ENCODE measurements around the gene NSUN6. TPM values are rescaled to one million over a fixed set of nuclear protein-coding genes. Genes with fewer than 3 reads are reported as not detected.

NSUN6 gene, protein sequence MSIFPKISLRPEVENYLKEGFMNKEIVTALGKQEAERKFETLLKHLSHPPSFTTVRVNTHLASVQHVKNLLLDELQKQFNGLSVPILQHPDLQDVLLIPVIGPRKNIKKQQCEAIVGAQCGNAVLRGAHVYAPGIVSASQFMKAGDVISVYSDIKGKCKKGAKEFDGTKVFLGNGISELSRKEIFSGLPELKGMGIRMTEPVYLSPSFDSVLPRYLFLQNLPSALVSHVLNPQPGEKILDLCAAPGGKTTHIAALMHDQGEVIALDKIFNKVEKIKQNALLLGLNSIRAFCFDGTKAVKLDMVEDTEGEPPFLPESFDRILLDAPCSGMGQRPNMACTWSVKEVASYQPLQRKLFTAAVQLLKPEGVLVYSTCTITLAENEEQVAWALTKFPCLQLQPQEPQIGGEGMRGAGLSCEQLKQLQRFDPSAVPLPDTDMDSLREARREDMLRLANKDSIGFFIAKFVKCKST
- polyA plus RNA-seq (ENCODE audit: insufficient read length) = 19.0 TPM

DNA sequence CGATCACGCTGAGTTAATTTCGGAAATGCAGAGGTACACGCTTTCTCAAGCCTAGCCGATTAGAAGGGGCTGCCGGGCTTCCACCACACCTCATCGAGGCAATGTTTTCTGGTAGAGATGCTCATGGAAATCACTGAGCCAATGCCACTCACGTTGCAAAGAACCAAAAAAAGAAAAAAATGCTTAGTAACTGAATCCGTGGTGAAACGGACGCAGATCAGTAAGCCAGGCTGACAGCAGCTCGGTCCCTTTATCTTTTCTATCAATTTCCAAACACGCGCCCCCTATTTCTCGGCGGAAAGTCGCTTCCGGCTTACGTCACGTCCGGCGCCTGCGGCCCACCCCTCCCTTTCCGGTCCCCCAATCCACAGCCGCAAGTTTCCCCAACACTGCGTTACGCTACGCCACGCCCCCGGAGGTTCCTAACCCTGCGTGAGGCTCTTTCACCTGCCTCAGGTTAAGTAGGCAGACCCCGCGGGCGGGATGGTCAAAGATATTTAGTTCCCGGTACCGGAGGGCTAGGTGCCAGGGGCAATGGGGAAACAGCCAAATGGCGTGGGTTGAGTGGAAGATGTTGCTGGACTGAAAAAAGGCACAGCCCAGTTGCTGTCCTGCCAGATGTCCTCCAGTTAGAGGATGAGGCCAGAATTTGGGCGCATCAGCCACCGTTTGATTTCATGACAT, at the start of gene NSUN6:
Gene NSUN6, minus strand, starts transcription at position 264 of the 684 bp plus-strand sequence. CDS start 384 bp downstream, outside the sequence.
- DNase-seq (ENCODE audit: low read depth) = peak; percentile 85

DNA sequence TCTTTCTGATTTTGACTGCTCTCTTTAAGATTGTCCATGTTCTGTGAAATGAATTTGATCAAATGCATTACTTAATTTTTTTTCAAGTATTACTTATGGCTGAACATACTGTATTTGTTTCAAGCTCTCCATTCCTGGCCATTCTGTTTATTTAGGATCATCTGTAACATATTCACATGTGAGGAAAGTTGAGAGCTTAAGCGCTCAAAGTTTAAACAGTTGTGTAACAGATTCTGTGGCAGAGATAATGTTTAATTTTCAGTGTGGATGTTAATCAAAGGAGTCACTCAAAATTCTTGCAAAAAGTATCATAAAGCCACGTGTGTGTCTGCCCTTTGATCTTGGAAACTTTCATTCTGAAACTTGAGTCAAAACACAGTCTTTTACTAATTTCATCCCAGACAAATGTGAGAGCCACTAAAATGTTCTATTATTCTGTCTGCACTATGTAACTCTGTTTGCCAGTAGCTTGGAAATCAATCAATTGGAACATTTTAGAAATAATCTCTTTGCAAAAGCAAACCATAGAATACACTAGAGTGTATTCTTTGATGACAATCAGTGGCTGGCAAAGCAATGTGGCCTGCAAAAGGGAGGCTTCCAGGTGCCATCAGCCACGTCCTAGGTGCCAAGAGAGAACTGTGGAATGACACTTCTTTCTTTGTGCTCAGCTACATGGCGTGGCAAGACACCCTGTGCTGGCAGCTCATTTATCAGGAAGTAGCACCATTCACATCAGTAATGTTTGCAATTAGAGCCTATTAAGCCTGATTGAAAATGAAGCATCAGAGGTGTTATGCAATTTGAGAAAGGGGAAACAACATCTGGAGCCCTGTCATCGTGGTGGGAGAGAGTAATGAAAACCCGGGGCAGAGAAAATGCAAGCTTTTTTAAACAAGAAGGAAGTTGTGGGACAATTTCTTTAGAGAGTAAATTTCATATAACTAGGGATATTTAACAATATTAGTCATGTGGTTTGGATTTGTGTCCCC, 48.8 kb upstream of the NSUN6 start:
- no peak for DNase-seq (ENCODE audit: low read depth)

DNA sequence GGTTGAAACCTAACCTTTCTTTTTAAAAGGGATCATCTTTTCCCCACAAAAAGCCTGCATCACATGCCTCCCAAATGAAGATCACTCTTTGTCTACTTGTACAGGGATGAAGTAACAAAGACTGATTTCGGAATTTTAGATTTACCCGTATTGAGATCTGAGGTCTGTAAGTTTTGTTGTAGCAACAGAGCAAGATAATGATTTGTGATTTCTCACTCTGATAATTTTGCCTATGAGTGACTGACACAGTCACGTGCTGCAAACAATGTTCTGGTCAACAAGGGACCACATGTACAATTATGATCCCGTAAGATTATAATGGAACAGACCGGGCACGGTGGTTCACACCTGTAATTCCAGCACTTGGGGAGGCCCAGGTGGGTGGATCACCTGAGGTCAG, 39.2 kb upstream of the NSUN6 start:
- DNase-seq (ENCODE audit: low read depth) = no peak

DNA sequence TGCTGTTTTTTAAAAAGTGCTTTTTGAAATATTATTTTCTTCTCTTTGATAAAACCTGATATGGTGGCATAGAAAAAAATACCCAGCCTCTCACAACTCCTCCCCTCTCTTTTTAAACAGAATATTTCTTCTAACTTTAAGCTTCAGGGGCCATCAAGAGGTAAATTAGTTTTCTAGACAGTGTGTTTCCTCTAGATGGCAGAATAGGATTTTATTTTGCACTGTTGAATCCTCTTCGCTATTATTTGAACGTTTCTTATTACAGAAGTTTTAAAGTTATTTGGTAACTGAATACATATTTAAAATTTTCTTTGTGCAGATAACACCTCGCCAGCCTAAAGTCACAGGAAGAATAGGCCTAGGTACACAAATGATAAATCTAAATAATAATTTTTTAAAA, 38.1 kb upstream of the NSUN6 start:
- no peak for DNase-seq (ENCODE audit: low read depth)

DNA sequence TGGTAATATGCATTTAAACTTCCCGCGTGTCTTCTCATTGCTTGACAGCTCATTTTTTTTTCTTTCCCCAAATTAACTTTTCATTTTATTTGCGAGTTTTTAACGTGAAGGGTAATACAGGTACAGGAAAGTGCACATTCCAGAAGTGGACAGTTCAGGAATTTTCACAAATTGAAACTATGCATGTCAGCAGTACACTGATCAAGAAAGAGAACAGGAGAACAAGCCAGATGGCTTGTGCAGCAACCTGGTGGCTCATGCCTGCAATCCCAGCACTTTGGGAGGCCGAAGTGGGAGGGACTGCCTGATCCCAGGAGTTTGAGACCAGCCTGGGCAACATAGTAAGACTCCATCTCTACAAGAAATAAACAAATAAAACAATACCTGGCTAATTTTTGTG, 36.3 kb upstream of the NSUN6 start:
- DNase-seq (ENCODE audit: low read depth) = no peak

DNA sequence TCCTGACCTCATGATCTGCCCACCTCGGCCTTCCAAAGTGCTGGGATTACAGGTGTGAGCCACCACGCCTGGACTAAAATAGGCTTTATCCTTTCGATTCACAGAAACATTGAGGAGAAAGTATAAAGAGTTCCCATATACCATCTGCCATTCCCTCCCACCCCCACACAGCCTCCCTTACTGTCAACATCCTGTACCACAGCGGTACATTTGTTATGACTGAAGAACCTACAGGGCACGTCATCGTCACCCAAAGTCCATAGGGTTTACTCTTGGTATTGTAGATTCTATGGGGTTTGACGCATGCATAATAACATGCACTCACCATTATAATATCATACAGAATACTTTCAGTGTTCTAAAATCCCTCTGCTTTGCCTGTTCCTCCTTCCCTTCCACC, 35.8 kb upstream of the NSUN6 start:
- no peak for DNase-seq (ENCODE audit: low read depth)

DNA sequence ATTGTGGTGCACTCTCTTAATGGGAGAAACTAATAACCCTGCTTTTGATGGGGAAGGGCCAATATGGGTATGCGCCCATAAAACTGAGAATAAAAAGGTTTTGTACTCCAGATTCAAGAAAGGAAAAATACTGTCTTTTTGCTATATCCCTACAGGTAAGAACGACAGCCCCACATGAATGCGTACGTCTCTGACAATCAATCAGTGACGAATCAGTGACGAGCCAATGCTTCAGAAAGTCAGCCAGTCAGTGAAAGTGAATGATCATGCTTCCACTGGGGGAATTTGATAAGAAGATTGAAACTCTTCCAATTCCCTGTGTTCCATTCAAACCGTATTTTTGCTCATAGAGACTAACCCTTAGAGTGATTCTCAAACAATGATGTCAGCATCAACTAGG, 34.2 kb upstream of the NSUN6 start:
- DNase-seq (ENCODE audit: low read depth) = no peak

DNA sequence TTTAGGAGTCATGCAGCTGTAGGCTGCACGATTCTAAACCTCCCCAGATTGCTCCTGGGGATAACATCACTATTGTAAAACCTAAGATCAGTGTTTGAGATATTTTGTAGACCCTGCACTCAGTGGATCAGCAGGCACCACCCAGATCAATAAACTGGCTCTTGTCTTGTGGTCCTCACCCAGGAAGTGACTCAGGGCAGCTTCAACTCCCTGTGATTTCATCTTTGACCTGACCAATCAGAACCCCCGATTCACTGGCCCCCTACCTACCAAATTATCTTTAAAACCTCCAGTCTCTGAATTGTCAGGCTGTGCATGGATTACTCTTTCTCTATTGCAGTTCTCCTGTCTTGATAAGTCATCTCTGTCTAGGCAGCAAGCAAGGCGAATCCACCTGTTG, 33.6 kb upstream of the NSUN6 start:
- DNase-seq (ENCODE audit: low read depth) = no peak

DNA sequence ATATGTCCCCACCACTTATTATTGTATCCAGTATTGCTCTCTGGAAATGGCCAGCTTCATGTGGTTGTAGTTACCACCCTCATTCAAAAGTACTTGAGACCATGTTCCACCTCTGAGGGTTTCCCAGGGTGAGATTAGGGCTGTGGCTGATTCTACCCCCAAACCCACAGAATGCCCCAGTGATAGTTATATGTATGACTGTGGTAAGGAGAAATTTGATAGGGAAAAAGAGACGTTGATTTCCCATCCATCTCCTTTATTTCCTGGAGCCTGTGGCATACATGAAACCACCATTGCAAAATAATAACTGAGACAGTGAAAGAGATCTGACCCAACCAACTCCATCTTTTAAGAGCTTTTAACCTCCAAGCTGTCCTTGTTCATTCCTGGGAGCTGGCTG, 33.0 kb upstream of the NSUN6 start:
- DNase-seq (ENCODE audit: low read depth) = no peak

DNA sequence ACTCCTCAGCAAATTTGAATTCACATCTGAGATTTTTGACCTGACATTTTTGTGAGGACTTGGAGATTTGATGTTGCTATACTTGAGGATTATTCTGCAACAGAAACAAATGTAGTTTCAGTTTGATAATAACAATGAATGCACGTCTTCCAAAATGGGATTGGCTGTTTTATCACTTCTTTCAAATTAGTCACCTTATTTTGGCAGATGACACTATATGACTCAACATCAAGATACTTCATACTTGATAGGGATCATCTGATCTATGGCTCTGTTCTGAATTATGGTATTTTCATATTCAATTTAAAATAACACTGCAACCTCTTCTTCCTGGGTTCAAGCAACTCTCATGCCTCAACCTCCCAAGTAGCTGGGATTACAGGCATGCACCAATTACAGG, 32.0 kb upstream of the NSUN6 start:
- DNase-seq (ENCODE audit: low read depth) = no peak

DNA sequence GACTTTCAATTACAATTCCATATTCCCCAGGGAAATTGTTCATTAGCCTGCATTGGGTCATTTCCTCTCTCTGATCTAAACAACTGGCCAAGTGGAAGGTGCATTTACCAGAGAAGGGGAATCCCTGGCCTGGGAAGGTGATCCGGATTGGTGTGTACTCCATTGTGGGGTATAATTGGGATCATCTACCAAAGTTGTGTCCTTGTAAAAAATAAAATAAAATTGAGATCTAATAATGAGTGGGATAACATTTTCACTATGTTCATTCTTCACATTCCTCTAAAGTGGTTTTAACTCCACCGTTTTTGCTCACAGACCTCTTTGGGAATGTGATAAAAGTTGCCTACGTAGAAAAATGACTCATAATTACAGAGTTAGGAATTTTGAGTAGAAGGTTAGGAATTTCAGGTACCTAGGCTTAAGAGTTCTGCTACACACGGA, 30.6 kb upstream of the NSUN6 start:
- DNase-seq (ENCODE audit: low read depth) = no peak

DNA sequence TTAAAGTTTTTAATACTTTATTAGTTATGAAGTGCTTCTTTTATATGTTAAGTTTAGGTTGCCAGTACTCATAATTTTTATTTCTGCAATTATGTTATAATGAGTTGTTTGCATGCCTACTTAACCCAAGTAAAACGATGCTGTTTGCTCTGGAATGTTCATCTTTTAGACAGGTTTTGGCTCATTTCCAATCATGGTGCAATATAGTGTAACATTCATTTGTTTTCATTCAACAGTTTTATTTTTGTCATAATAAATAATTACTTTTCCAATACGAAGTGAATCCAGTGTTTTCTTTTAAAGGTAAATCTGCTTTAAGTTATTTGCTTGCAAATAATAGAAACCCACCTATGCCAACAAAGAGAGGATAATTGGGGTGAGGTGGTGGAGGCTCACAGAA, 30.0 kb upstream of the NSUN6 start:
- no peak for DNase-seq (ENCODE audit: low read depth)

DNA sequence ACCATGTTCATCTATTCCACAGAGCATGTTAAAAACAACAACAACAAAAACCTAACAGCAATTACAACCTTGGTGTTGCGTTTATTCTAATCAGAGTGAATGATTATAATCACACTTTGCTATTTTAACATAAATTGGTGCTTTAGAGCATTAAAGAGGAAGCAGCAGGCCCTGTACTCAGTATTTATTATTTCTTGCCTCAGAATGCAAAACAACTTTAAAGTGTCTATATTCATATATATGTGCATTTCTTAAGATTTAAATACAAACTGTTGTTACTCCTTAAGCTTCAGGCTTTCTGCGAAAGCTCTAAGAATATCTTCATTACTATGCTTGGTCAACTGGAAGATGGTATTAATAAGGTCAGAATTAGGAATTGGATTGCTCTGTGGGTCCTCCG, 29.4 kb upstream of the NSUN6 start:
- DNase-seq (ENCODE audit: low read depth) = no peak

DNA sequence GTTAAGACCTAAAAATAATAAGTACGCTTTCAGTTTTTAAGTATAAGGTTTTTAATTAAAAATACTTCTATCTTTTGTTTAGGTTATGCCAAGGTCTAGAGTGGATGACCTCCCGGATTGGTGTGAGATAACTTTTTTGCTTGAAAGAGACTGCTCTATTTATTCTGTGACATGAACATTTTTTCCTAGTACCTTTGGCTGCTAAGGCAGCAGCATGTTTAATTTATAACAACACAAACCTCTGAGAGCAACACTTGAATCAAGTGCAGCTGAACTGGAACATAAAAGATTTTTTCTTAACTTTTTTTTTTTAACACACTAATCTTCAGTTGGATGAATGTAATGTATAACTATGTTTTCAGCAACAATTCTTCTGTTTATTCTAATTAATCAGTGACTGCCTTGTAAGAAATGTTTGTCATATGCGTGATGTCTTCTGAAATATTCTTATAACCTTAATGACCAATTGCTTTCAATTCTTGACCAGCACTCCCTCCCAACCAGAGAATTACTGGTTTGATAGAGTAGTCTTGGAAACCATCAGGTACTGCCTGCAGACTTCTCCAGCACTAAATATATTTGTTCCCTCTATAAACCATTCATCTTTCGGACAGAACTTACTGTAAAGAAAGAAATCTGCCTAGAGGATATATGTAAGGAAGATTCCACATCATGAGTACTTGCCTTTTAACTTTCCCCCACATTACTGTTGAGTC, 23.9 kb upstream of the NSUN6 start:
- DNase-seq (ENCODE audit: low read depth) = no peak

DNA sequence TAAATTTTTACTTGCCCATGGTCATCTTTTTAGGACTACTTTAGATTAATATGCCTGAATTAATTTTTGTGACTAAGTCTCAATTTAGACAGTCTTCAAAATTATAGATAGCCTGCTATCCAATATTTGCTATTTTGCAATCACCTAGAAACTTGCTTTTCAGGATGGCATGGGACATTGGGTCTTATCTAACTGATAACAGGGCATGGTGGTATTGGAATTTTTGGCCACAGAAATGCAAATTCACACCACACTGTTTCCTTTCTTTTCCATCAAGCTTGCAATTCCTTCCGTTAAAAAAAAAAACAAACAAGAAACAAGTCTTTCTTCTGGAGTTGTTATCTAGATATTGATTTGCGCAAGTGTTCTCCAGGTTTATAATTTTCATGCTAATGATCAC, 16.6 kb upstream of the NSUN6 start:
- DNase-seq (ENCODE audit: low read depth) = no peak

DNA sequence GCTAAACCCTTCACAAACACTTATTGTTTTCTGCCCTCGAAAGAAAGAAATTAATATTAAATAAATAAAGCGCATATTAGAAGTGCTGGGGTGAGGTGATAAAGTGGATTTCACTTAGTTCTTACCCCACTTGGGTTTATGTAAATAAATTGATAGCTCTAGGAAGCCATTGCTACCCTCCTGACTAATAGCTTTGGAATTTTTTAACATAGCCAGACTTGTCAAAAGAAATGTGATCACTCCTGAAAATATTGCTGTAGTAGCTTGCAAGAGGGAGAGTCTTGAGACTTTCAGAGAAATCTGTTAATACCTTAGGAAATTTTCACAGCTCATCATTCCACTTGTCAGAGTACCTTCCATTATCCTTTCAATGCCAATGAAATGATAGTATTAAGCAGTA, 15.4 kb upstream of the NSUN6 start:
- no peak for DNase-seq (ENCODE audit: low read depth)

DNA sequence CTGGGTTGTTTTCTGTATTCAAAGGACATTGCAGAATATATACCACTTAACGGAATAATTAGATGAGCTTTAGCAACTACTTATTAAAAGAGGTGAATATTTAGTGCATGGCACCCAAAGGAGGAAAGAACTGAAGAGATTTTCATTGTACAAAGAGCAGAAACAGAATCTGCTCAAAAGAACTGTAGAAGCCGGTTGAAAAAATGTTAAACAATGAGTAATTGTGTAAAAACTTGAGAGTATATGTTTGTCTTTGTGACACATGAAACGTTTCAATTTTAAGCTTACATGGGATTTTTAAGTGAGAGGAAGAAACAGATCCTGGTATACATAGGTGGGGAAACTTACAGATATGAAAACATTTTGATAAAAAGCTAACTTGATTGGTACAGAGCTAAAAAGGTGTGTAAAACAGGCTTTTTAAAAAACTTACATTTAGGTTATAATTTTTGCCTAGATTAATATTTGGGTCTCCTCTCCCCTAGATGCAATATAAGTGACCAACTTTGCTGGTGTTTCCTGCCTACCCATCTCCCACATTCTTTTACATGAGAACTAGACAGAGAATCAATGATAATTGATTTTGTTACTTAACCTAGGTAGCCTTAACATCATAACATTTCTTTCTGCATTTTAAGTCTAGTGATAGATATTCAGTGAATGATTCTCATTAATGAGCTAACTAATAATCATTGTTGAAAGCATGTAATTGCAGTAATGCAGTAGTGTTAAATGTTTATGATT, 14.6 kb upstream of the NSUN6 start:
- DNase-seq (ENCODE audit: low read depth) = no peak

DNA sequence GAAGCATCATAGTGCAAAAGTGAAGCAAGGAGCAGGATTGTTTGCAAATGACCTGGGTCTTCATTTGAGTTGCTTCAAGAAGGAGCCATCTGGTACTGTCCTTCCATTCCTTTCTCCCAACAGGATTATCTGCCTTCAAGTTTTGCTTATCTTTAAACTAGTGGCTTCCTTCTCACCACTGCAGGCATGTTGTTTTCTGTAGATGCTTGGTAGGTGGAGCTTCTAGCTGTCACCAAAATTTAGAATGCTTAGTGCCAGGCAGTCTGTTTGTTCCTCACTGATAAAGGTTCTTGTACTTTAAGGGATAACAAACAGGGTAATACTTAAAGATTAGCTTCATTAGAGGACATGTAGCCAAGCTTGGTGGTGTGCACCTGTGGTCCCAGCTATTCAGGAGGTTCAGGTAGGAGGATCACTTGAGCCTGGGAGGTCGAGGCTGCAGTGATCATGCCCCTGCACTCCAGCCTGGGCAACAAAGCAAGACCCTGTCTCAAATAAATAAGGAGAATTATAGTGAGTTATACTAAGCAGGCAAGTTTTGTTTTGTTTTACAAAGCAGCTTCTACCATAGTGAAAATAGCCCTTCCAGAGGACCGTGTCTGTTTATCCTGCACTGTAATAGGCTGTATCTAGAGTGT, 13.6 kb upstream of the NSUN6 start:
- no peak for DNase-seq (ENCODE audit: low read depth)

DNA sequence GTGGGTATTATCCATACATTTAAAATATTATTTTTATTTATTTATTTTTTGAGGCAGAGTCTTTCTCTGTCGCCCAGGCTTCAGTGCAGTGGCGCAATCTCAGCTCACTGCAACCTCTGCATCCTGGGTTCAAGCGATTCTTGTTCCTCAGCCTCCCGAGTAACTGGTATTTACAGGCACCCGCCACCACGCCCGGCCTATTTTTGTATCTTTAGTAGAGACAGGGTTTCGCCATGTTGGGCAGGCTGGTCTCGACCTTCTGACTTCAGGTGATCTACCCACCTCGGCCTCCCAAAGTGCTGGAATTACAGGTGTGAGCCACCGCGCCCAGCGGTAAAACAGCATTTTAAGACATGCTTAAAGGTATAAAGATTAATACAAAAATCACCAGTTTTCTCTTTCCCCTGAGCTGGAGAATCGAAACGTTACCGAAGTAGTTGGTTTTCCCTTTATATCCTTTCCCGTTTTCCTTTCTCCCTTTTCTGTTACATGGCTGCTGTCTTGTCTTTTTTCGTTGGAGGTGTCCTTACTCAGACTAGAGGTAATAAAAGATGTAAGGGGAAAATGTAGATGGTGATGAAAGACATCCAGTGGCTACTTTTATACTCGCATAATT, 9.5 kb upstream of the NSUN6 start:
- DNase-seq (ENCODE audit: low read depth) = no peak

Data from forelimb muscle (tissue), 1 donor.